Measurements from ENCODE around the gene PRKAG2.
"Not testable (repeated sequence)": the region's sequence is repeated elsewhere in the genome, so short reads cannot be mapped to it uniquely, and the experiment has no call there.

The PRKAG2 gene

GRCh38 chr7:151834271-151835035, 42.5 kb downstream of the PRKAG2 start:
- no peak for DNase-seq (ENCODE audit: low spot score)

GRCh38 chr7:151833691-151834090, 43.2 kb downstream of the PRKAG2 start:
- no peak for DNase-seq (ENCODE audit: low spot score)

- DNase-seq (ENCODE audit: low spot score), result no peak
These were observed 43.7 kb downstream of the PRKAG2 start for GRCh38 chr7:151833213-151833651.

GRCh38 chr7:151832656-151833055, 44.3 kb downstream of the PRKAG2 start:
- no peak for DNase-seq (ENCODE audit: low spot score)

- DNase-seq (ENCODE audit: low spot score), result no peak
These were observed 44.8 kb downstream of the PRKAG2 start for GRCh38 chr7:151832138-151832537.

GRCh38 chr7:151831606-151832005, 45.3 kb downstream of the PRKAG2 start:
- DNase-seq (ENCODE audit: low spot score), result no peak

GRCh38 chr7:151830121-151830830, 46.6 kb downstream of the PRKAG2 start:
- DNase-seq (ENCODE audit: low spot score), result no peak

- no peak for DNase-seq (ENCODE audit: low spot score)
These were observed 47.2 kb downstream of the PRKAG2 start for GRCh38 chr7:151829707-151830106.

- DNase-seq (ENCODE audit: low spot score), result no peak
These were observed 49.3 kb downstream of the PRKAG2 start for GRCh38 chr7:151827620-151828019.

- DNase-seq (ENCODE audit: low spot score), result not testable (repeated sequence)
These were observed 50.6 kb downstream of the PRKAG2 start for GRCh38 chr7:151826316-151826715.

- DNase-seq (ENCODE audit: low spot score), result no peak
These were observed 51.2 kb downstream of the PRKAG2 start for GRCh38 chr7:151825721-151826120.

- DNase-seq (ENCODE audit: low spot score), result no peak
These were observed 52.5 kb downstream of the PRKAG2 start for GRCh38 chr7:151824373-151824933.

GRCh38 chr7:151823566-151824372, 53.1 kb downstream of the PRKAG2 start:
- DNase-seq (ENCODE audit: low spot score), result no peak

- DNase-seq (ENCODE audit: low spot score), result no peak
These were observed 54.3 kb downstream of the PRKAG2 start for GRCh38 chr7:151822541-151823181.

- no peak for DNase-seq (ENCODE audit: low spot score)
These were observed 54.9 kb downstream of the PRKAG2 start for GRCh38 chr7:151821806-151822540.

GRCh38 chr7:151821226-151821625, 55.7 kb downstream of the PRKAG2 start:
- DNase-seq (ENCODE audit: low spot score), result no peak

GRCh38 chr7:151820491-151821105, 56.3 kb downstream of the PRKAG2 start:
- no peak for DNase-seq (ENCODE audit: low spot score)

GRCh38 chr7:151819866-151820265, 57.0 kb downstream of the PRKAG2 start:
- no peak for DNase-seq (ENCODE audit: low spot score)

- DNase-seq (ENCODE audit: low spot score), result no peak
These were observed 58.0 kb downstream of the PRKAG2 start for GRCh38 chr7:151818674-151819519.
